Ascending aorta (tissue), 2 donors: ENCODE results near the gene NTN3. TPM values are rescaled to one million over a fixed set of nuclear protein-coding genes. Genes with fewer than 3 reads are reported as not detected.

Experiments used
- DNase-seq, 2 donors: peaks; one replicate each; pipeline ENCODE4 v3.0.0-alpha.2; 2019; ENCODE audit warnings: low spot score in 2 of 2
- H3K27ac ChIP-seq, 2 donors: fragments of 200-600 bp; sonication (generic); one replicate each; pipeline ENCODE4 v1.5.1; 2016 to 2017; ENCODE audit warnings: mild to moderate bottlenecking in 1 of 2
- H3K27me3 ChIP-seq: fragments of 200-600 bp; sonication (generic); one replicate; pipeline ENCODE4 v1.5.1; 2017
- H3K36me3 ChIP-seq, 2 donors: fragments of 200-600 bp; sonication (generic); one replicate each; pipeline ENCODE4 v1.5.1; 2016
- H3K4me1 ChIP-seq, 2 donors: fragments of 200-600 bp; sonication (generic); one replicate each; pipeline ENCODE4 v1.5.1; 2016 to 2017; ENCODE audit warnings: mild to moderate bottlenecking in 1 of 2
- H3K4me3 ChIP-seq, 2 donors: fragments of 200-600 bp; sonication (generic); one replicate each; pipeline ENCODE4 v1.5.1; 2016 to 2017; ENCODE audit warnings: mild to moderate bottlenecking in 1 of 2
- H3K9me3 ChIP-seq, 2 donors: fragments of 200-600 bp; sonication (generic); one replicate each; pipeline ENCODE4 v1.5.1; 2016
- intact Hi-C: fragments of 100-400 bp; cut with DNase I; formaldehyde crosslinking; loops from one replicate; pipeline ENCODE4 v1.15.1; 2023
- total RNA-seq: library from RNA; depleted of rRNA; stranded (reverse); fragments of >200 nt; gene quantifications from one replicate; pipeline ENCODE4 v1.1.0, GENCODE V29; 2016
- TF ChIP-seq, protein P1 (sequence below), 3 experiments: fragments of 200-600 bp in 2 of 3; fragments of 450-650 bp in 1 of 3; sonication (generic) in 2 of 3; IDR thresholded peaks; one replicate each; pipeline ENCODE4 v1.5.1; 2016 to 2019; ENCODE audit warnings: antibody characterized with exemption in 3 of 3, mild to moderate bottlenecking in 1 of 3, moderate library complexity in 1 of 3

Gene NTN3
- total RNA-seq, 1 donor from 2014 or later, result not detected

- H3K27me3 ChIP-seq, result no peaks in the 10 kb centered on the region
These were observed 44.2 kb downstream of the NTN3 start for GRCh38 chr16:2515180-2515851.

DNA sequence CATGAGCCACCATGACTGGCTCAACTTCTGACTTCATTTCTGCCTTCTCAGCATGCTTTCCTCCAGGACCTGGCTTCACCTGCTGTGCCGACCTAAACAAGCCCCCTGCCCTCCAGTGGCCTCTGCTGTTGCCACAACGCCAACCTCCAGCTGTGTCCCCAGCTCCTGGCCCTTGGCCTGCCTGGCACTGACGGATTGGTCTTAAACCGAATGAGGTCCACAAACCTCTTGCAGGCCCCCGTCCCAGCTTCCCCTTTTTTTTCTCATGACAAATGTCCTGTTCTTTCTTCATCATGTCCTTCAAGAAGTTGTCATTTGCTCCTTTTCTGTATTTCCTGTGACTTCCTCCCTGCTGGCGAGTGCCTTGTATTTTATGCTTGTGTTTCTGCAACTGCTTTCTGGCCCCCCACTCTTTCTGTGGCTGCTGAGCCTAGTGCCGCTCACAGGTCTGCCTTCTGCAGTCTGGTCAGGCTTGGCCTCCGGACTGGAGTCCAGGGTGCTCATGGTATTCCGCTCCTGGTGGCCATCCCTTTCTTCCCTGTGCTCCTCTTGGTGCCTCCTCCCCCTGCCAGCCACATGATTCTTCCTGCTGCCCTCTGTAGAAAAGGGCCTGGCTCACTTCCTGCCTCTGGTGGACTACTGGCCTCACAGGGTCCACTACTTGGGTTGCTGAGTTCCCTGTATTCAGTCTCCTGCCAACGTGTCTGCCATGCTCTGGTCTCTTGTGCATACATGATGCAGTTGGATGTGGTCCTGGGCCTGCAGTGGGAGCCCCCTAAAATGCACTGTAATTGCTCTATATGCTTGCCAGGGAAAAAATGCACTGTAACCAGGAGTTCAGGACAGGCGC is 45.5 kb downstream of the NTN3 start:
- no peak for DNase-seq
- Histone ChIP-seq H3K4me3 (peak overlapping the region; percentile 20 to 30), H3K4me1 (peaks cover 12 to 63% of the 10 kb centered on the region in 2 donors), H3K27ac (peak overlapping the region; percentile 28 to 96), H3K9me3 (no peaks in the 10 kb centered on the region), H3K27me3 (no peaks in the 10 kb centered on the region), H3K36me3 (peaks cover 0 to 12% of the 10 kb centered on the region in 2 donors)
- TF ChIP-seq, protein P1, sequence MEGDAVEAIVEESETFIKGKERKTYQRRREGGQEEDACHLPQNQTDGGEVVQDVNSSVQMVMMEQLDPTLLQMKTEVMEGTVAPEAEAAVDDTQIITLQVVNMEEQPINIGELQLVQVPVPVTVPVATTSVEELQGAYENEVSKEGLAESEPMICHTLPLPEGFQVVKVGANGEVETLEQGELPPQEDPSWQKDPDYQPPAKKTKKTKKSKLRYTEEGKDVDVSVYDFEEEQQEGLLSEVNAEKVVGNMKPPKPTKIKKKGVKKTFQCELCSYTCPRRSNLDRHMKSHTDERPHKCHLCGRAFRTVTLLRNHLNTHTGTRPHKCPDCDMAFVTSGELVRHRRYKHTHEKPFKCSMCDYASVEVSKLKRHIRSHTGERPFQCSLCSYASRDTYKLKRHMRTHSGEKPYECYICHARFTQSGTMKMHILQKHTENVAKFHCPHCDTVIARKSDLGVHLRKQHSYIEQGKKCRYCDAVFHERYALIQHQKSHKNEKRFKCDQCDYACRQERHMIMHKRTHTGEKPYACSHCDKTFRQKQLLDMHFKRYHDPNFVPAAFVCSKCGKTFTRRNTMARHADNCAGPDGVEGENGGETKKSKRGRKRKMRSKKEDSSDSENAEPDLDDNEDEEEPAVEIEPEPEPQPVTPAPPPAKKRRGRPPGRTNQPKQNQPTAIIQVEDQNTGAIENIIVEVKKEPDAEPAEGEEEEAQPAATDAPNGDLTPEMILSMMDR (IDR thresholded peaks at IDR 0.05), result no peak
- intact Hi-C loops, result loop anchor here (10.0 kb wide), 2 partner anchors 258 to 552 kb away; partner anchors contain the start of genes ELOB, RNF151 and RPS2

More at GRCh38 chr16:2515180-2515851, 44.2 kb downstream of the NTN3 start:
- Histone ChIP-seq H3K4me3 (peak overlapping the region; percentile 81 to 98), H3K9me3 (no peaks in the 10 kb centered on the region), H3K36me3 (peaks cover 0 to 12% of the 10 kb centered on the region in 2 donors), H3K4me1 (peaks cover 12 to 56% of the 10 kb centered on the region in 2 donors), H3K27ac (peak overlapping the region; percentile 96 to 97)
- no peak for DNase-seq
- TF ChIP-seq, protein P1 (IDR thresholded peaks at IDR 0.05), result no peak
- intact Hi-C loops, result loop anchor here (10.0 kb wide), 2 partner anchors 259 to 551 kb away; partner anchors contain the start of genes ELOB, RNF151 and RPS2

DNA sequence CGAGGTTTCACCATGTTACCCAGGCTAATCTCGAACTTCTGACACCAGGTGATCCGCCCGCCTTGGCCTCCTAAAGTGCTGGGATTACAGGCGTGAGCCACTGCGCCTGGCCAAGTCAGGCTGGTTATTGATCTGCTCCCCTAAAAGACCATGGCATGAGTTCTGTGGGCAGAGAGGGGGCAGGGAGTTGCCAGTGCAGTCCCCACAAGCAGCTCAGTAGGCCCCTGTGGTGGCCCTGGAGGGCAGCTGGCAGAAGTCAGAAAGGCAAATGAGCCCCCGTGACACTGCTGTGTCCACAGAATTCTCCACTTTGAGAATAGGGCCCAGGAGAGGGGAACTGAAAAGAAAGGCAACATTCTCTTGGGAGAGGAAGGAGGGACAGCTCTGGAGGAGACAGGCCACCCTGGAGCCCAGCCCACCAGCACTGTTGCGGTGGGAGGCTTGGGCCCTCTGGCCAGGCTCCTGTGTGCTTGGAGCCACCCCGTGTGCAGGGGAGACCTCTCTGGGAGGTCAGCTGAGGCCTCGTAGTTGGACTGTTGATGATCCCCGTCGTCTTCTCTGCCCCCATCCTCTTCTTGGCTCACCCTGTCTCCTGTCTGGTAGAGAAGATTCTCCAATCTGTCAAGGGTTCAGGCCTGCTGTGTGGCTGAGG is 47.0 kb downstream of the NTN3 start:
- Histone ChIP-seq H3K27ac (peak overlapping the region in 1 of 2 donors; percentile 77), H3K4me1 (peaks cover 12 to 59% of the 10 kb centered on the region in 2 donors), H3K27me3 (no peaks in the 10 kb centered on the region), H3K9me3 (no peaks in the 10 kb centered on the region), H3K36me3 (peaks cover 0 to 15% of the 10 kb centered on the region in 2 donors), H3K4me3 (no peak overlapping the region)
- no peak for DNase-seq
- TF ChIP-seq, protein P1 (IDR thresholded peaks at IDR 0.05), result no peak
- intact Hi-C loops, result loop anchor here (10.0 kb wide), 2 partner anchors 257 to 553 kb away; partner anchors contain the start of genes ELOB, RNF151 and RPS2

DNA sequence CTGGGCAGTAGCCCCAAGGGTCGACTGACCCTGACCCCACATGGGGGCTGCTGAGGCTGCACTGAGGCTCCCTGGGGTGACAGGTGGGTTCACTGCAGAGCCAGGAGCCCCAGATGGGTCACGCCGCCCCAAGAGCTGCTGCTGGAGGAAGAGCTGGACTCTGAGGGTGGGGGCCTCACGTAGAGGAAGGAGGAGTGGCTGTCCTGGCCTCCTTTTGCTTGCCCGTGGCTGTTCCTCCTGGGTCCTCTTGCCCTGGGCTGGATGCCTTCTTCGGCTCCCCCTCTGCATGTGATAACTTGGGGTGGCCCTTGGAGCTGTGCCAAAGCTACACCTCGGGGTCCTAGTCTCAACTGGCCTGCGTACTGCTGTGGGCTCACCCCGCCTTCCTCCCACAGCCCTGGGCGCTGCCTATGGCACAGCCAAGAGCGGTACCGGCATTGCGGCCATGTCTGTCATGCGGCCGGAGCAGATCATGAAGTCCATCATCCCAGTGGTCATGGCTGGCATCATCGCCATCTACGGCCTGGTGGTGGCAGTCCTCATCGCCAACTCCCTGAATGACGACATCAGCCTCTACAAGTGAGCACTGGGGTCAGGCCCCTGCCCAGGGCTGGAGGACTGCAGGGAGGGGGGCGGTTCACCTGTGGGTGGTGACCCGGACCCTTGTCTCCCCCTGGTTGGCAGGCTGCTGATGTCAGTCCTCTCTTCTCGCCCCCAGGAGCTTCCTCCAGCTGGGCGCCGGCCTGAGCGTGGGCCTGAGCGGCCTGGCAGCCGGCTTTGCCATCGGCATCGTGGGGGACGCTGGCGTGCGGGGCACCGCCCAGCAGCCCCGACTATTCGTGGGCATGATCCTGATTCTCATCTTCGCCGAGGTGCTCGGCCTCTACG is 48.0 kb downstream of the NTN3 start:
- intact Hi-C loops, result loop anchor here (10.0 kb wide), 2 partner anchors 256 to 554 kb away; partner anchors contain the start of genes ELOB, RNF151 and RPS2
- TF ChIP-seq, protein P1 (IDR thresholded peaks at IDR 0.05), result no peak
- Histone ChIP-seq H3K27ac (peak overlapping the region; percentile 77 to 80), H3K4me3 (peak overlapping the region in 1 of 2 donors; percentile 87), H3K4me1 (peaks cover 12 to 56% of the 10 kb centered on the region in 2 donors), H3K27me3 (no peaks in the 10 kb centered on the region), H3K36me3 (peaks cover 5 to 20% of the 10 kb centered on the region in 2 donors), H3K9me3 (no peaks in the 10 kb centered on the region)
- no peak for DNase-seq
